GM21390 (cell line): ENCODE results near the gene SDC3.

ENCODE experiments used
- ATAC-seq: cut with Tn5 transposase; IDR thresholded peaks from one replicate; pipeline ENCODE4 v1.9.1; 2021; ENCODE audit not compliant: unreplicated experiment

Gene SDC3

GRCh38 chr1:30823969-30824735 lies 84.4 kb downstream of the SDC3 start:
- peak; percentile 94 for ATAC-seq

- no peak for ATAC-seq
These were observed 85.0 kb downstream of the SDC3 start for GRCh38 chr1:30823627-30823968.

GRCh38 chr1:30822966-30823581 lies 85.5 kb downstream of the SDC3 start:
- no peak for ATAC-seq

GRCh38 chr1:30822006-30822405 lies 86.6 kb downstream of the SDC3 start:
- no peak for ATAC-seq

GRCh38 chr1:30820299-30820698 lies 88.3 kb downstream of the SDC3 start:
- no peak for ATAC-seq
